ENCODE measurements around the gene UBE2E2.

Gene UBE2E2

DNA sequence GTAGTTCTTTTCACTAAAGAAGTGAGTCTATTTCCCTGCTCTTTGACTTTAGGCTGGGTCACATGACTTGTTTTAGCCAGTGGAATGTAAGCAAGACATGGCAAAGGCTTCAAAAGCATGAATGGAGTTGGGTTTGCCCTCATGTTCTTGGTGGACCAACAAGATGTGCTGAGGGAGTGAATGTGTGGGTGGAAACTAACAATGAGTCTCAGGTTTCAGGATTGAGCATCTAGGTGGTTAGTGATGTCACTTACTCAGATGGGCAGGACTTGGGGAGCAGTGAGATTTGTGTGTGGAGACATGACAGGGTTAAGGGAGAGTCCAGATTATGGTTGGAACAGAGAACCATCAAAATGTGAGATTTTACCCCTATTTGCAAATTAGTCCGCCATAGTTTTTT, 421.2 kb downstream of the UBE2E2 start:
- Histone ChIP-seq H3K9ac (no peak overlapping the region), H3K36me3 (no peaks in the 10 kb centered on the region), H3K4me1 (no peaks in the 10 kb centered on the region), H3K27ac (no peak overlapping the region), H4K20me1 (no peaks in the 10 kb centered on the region), H3K4me3 (no peak overlapping the region), H3K27me3 (no peaks in the 10 kb centered on the region), H3K4me2 (no peak overlapping the region), H3K9me3 (peaks cover 26% of the 10 kb centered on the region)
- TF ChIP-seq Cebpa-rat (IDR thresholded peaks at IDR 0.05), result no peak

DNA sequence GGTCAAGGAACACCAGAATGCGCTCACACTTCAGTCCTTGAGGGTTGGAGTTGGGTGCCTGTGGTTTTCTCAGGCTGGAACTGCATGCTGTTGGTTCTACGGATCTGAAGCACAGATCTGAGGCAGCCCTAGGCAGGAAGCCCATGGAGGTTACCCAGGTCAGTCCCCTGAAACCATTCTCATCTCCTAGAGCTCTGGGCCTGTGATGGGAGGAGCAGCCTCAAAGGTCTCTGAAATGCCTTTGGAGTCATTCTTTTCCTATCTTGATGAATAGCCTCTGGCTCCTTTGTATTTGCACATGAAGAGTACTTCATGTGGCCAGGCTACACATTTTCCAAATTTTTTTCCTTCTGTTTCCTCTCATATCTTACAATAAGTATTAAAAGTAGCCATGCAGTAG, 423.3 kb downstream of the UBE2E2 start:
- H4K20me1 ChIP-seq, result no peaks in the 10 kb centered on the region
- H3K27me3 ChIP-seq, result no peaks in the 10 kb centered on the region
- no peak overlapping the region for H3K27ac ChIP-seq
- H3K4me2 ChIP-seq, result no peak overlapping the region
- no peaks in the 10 kb centered on the region for H3K36me3 ChIP-seq
- peaks cover 26% of the 10 kb centered on the region for H3K9me3 ChIP-seq
- no peak overlapping the region for H3K9ac ChIP-seq
- TF ChIP-seq Cebpa-rat (IDR thresholded peaks at IDR 0.05), result no peak
- H3K4me3 ChIP-seq, result no peak overlapping the region
- H3K4me1 ChIP-seq, result no peaks in the 10 kb centered on the region

DNA sequence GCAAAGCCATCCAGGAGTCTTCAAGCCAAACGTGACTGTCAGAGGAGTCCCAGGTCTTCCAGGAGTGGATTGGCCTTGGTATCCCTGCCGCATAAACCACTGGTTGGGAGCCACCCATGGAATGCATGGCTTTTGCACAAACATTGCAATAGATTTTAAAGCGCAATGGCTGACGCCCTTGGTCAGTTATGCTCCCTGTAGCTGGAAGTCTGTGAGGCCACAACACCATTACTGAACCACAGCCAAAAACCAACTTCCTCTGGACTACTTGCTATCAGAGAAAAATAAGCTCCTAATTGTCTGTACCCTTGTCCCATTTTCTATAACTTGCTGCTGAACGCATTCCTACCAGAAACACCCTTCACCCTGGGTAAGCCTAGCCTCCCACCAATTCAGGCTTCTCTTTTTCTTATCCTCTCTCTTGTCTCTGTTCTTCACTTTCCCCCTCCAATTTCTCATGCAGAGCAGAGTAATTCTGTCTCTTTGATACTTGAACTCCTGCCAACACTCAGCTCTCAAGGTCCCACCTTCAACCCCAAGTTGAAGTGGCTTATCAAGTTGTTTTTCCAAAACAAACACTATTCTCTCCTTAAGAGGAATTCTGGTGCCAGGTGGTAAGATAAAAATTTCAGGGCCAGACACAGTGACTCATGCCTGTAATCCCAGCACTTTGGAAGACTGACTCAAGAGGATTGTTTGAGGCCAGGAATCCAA, 426.2 kb downstream of the UBE2E2 start:
- no peak overlapping the region for H3K9ac ChIP-seq
- H3K9me3 ChIP-seq, result peaks cover 20% of the 10 kb centered on the region; the same call in 1 of the 2 replicates
- no peaks in the 10 kb centered on the region for H4K20me1 ChIP-seq
- H3K4me1 ChIP-seq, result 0 out of 2 replicates have a peak, but pooled peaks cover 5% of the 10 kb centered on the region
- TF ChIP-seq Cebpa-rat (IDR thresholded peaks at IDR 0.05), result no peak
- H3K27ac ChIP-seq, result no peak overlapping the region
- no peaks in the 10 kb centered on the region for H3K36me3 ChIP-seq
- no peaks in the 10 kb centered on the region for H3K27me3 ChIP-seq
- no peak overlapping the region for H3K4me3 ChIP-seq
- no peak overlapping the region for H3K4me2 ChIP-seq

DNA sequence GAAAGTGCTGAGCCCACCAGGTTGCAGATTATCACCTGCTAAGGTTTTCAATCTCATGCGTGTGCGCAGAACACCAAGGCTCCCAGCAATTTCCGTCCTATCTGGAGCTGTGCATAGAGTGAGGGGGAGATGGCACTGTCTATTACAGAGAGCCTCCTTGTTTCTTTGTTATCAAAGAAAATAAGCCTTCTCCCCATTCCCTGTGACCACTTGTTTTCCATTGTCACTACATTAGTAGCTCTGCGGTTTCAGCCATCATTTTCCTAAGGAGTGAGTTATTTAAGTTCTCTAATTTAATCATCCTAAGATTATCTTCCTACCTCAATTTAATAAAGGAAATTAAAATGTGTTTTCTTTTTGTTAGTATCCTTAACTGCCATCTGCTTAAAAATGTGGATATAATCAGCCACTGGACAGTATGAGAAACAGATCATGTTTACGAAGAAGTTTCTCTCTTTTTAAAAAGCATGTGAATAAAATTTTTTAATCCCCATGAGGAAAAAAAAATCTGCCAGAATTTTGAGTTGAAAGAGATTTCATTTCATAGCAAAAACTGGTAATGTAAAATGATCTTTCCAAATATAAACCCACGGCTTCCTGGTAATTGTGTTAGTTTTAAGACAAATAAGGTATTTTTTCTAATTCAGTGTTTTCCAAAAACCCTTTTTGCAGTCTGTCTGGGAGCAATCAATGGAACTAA, 430.3 kb downstream of the UBE2E2 start:
- Histone ChIP-seq H3K36me3 (no peaks in the 10 kb centered on the region), H4K20me1 (no peaks in the 10 kb centered on the region), H3K27ac (no peak overlapping the region), H3K9ac (no peak overlapping the region), H3K27me3 (no peaks in the 10 kb centered on the region), H3K4me2 (no peak overlapping the region), H3K4me3 (no peak overlapping the region), H3K9me3 (no peaks in the 10 kb centered on the region), H3K4me1 (0 out of 2 replicates have a peak, but pooled peaks cover 5% of the 10 kb centered on the region)
- TF ChIP-seq Cebpa-rat (IDR thresholded peaks at IDR 0.05), result no peak

DNA sequence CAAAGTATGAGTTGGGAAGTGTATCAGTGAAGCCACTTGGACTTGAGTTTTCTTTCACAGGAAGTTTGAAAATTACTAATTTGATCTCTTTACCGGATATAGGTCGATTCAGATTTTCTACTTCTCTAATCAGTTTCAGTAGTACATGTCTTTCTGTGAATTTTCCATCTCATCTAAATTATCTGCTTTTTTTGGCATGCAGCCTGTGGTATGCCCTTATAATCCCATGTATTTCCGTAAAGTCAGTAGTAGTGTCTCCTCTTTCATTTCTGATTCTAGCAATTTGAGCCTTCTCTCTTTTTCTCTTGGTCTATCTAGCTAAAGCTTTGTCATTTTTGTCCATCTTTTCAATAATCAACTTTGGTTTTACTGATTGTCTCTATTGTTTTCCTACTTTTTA, 434.2 kb downstream of the UBE2E2 start:
- no peaks in the 10 kb centered on the region for H3K36me3 ChIP-seq
- H3K27me3 ChIP-seq, result no peaks in the 10 kb centered on the region
- H3K4me2 ChIP-seq, result no peak overlapping the region
- no peaks in the 10 kb centered on the region for H3K9me3 ChIP-seq
- H3K4me1 ChIP-seq, result 0 out of 2 replicates have a peak, but pooled peaks cover 5% of the 10 kb centered on the region
- H3K27ac ChIP-seq, result no peak overlapping the region
- TF ChIP-seq Cebpa-rat (IDR thresholded peaks at IDR 0.05), result no peak
- H3K4me3 ChIP-seq, result no peak overlapping the region
- no peak overlapping the region for H3K9ac ChIP-seq
- H4K20me1 ChIP-seq, result no peaks in the 10 kb centered on the region

DNA sequence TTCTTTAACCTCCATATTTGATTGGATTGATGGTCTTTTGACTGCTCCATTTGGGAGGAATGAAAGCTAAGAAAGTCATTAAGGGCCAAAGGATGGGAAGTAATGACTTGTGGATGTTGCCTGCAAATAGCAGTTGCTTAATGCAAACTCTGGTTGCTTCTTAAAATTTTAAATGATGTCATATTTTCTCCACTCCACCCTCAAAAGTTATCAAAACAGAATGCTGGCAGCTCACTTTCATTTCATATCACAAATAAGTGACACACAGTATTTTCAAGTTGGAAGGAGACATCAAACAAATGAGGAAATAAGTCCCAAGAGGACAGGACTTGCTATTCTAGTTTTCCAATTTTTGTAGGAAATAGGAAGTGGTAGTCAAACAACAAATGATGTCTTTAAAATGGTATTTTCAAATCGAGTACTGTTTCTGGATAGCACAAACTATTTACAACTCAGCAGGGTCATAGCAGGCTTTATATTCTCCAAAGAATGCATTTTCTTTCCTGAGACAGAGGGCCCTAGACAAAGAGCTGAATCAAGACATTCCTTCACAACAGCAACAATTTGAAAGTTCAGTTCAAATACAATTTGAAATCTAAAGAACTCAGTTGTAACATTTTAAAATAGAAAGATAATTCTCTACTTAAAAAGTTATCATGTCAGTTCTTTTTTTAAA, 437.5 kb downstream of the UBE2E2 start:
- Histone ChIP-seq H3K27me3 (no peaks in the 10 kb centered on the region), H3K27ac (no peak overlapping the region), H4K20me1 (no peaks in the 10 kb centered on the region), H3K4me1 (no peaks in the 10 kb centered on the region), H3K4me2 (0 out of 2 replicates have a peak overlapping the region, but pooled peaks have one; percentile 1), H3K9me3 (no peaks in the 10 kb centered on the region), H3K4me3 (no peak overlapping the region), H3K9ac (no peak overlapping the region), H3K36me3 (no peaks in the 10 kb centered on the region)
- no peak for TF ChIP-seq Cebpa-rat (IDR thresholded peaks at IDR 0.05)

Measured in BLaER1 (cell line).